GM18951 (cell line): ENCODE measurements around the gene IRX4.

Source experiments
- POLR2A ChIP-seq: IDR thresholded peaks from 4 replicates; pipeline ENCODE4 v1.6.1; 2011; ENCODE audit warnings: mild to moderate bottlenecking; ENCODE audit not compliant: insufficient read length, insufficient read depth; ENCODE audit errors: extremely low read depth
- in situ Hi-C: fragments of 300-500 bp; cut with MboI; formaldehyde crosslinking; loops from one replicate; pipeline ENCODE4 v1.12.0; 2022; ENCODE audit warnings: low sequenced_read_pairs, mixed read lengths, inconsistent platforms; ENCODE audit not compliant: unreplicated experiment

The IRX4 gene

DNA sequence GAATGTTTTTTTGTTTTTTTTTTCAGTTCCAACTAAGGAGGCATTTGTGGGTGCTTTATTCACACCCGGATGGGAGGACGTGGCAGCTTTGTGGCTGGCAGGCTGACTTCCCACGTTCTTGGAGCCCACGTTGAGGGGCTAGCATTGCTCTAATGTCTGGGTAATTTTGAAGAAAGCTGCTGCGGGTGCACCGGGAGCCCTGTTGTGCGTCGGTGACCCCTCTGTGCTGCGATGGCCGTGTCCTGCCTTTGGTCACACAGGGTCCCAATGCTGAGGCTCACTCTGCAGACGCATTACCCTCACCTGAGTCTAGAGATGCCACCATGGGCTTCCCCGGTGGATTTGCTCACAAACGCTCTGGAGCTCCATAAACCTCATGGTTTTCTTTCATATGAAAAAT is 47.3 kb downstream of the IRX4 start:
- TF ChIP-seq POLR2A = no peak
- in situ Hi-C loops = no loop called here

DNA sequence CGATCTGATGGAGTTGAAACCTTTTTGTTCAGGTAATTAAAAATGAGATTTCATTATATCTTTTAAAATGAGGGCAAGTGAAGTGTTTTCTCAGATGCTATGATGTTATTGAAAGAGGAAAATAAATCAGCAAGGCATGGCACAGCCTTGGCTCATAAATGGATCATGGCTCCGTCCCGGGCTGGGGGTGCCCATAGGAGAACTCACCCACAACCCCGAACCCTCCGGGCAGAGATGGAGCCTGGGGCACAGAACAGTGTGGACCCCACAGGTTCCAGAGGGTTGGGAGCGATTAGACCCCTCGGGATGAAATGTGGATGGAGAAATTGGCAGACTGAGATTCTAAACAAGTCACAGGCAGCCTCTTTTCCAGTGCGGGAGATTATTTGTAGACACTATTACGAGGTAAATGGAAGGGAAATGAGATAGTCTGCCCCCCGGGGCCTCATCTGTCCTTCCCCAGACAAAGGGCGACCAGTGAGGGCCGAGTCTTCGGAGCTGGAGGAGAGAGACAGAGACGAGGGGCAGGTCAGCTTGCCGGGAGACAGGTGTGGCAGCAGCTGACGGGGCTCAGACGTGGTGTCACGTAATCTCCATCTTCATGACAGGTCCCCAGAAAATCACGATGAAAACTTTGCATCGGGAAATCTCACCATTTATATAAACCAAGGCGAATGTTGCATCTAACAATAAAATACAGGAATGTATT is 47.9 kb downstream of the IRX4 start:
- in situ Hi-C loops = no loop called here
- no peak for TF ChIP-seq POLR2A

DNA sequence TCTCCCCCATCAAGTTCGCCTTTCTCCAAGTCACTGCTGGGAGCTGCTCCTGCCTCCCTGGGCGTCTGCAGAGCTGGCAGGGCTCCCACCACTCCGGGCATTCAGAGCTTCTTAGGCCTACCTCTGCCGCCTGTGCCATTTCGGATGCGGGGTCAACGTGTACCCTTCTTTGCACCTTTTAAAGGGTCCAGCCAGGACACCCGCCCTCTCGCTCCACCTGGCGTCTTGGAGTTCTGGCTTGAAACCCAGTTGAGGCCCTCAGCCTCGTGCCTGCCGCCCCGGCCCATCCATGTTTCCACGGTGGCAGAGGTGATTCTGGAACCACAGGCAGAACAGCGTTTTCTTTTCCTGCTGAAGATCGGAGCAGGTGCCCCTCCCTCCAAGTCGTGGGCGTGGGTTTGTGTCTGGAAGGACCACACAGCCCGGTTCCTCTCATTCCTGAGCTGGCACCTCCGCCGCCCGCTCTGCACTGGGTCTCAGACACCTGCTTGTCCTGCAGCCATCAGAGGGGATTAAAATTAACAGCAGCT is 48.6 kb downstream of the IRX4 start:
- in situ Hi-C loops = no loop called here
- no peak for TF ChIP-seq POLR2A

DNA sequence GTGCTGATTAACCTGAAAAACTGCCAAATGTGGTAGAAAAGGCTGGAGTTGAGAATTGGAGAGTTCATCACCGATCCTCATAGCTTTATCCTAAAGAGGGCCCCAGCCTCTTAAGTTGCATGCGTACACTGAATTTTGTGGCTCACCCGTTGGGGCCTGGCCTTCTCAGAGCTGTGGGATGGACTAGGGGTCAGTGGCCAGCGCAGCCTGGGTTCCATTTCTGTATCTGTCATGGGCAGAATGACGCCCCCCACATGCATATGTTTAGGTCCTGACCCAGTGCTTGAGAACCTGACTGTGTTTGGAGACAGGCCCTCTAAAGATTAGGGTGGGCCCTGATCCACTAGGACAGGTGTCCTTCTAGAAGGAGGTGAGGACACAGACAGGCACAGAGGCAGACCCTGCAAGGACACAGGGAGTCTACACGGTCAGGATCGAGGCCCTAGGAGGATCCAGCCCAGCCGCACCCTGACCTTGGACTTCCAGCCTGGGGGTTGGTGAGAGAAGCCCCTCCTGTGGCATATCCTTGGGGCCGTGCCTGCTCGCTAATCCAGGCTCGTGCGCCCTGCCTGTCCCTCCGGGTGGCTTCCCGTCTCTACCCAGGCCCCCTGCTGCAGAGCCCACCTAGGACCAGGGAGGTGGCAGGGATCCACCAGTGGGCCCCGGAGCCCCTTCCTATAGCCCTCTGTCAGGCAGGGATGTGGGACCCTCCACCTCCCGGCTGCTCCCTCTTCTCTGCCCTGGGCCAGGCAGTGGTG is 49.3 kb downstream of the IRX4 start:
- in situ Hi-C loops = no loop called here
- TF ChIP-seq POLR2A = no peak

DNA sequence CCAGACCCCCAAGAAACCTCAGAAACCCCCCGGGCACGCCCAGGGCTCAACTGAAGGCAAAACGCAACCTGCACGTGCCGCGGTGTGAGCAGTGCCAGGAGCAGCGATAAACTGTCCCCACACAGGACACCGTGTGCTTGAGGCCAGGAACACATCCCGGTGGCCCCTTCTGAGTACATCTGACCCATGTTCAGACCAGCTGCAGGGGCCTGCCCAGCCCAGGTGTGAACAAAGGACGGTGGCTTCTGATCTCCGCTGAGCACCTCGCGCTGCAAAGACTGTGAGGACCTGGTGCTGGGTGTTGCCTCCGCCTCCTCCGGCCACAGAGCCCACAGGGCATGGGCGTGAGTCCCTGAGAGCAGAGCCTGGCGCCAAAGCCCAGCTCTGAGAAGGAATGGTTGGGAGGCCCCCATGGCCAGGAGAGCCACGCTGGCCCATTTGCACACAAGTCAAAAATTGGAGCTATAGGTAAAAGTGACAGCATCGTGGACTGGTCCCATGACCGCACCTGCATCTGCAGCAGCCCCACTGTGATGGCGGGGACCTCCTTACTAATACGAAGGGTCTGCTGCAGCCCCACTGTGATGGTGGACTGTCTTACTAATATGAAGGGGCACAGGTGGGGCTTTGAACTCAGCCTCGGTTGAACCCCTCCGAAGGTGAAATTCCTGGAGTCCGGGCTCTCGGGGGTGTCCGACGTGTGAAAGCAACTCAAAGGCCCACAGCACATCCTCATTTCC is 50.0 kb downstream of the IRX4 start:
- in situ Hi-C loops = no loop called here
- no peak for TF ChIP-seq POLR2A

DNA sequence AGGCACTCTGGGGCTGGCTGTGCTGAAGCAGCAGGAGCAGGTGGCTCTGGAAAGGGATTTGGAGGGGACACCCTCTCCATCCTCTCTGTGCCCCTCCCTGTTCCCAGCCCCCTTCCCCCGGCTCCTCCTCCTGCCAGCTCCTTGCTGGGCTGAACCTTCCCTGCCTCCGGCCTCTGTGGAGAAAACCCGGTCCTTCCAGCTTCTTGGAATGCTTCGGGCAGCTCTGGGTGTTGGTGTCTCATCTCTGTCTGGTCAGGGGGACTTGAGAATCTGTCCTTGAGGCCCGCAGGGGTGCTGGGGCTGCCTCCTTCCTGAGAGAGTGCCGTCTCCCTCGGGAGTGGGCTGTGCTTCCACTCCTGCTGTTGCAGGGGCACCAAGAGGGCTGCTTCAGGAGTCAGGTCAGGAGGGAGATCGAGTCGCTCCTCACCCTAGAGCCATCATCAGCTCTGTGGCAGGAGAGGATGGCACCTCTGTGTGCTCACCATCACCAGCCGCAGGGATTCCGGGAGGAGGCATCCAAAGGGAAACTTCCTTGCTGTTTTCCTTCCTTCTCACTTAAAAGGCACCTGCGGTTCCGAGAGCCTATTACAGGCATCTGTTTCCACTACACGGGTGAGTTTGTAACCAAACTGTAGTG is 50.9 kb downstream of the IRX4 start:
- in situ Hi-C loops = no loop called here
- TF ChIP-seq POLR2A = no peak

DNA sequence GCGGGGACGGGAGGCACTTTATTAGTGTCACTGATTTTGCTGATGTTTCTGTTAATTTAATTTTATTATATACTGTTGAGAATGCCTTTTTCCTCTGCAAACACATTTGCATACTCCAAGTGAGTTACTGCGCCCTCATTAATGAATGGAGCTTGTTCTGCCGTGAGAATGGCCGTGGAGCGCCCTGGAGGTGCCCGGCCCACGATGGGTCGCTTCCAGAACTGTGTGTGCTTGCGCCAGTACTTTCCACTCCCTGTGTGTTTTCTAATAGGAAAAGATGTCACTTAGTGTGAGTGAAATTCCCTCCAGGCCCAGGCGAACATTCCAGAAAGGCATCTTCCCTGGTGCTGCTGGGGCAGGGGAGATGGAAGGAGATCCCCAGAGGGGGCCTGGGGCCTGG is 51.5 kb downstream of the IRX4 start:
- in situ Hi-C loops = no loop called here
- no peak for TF ChIP-seq POLR2A

DNA sequence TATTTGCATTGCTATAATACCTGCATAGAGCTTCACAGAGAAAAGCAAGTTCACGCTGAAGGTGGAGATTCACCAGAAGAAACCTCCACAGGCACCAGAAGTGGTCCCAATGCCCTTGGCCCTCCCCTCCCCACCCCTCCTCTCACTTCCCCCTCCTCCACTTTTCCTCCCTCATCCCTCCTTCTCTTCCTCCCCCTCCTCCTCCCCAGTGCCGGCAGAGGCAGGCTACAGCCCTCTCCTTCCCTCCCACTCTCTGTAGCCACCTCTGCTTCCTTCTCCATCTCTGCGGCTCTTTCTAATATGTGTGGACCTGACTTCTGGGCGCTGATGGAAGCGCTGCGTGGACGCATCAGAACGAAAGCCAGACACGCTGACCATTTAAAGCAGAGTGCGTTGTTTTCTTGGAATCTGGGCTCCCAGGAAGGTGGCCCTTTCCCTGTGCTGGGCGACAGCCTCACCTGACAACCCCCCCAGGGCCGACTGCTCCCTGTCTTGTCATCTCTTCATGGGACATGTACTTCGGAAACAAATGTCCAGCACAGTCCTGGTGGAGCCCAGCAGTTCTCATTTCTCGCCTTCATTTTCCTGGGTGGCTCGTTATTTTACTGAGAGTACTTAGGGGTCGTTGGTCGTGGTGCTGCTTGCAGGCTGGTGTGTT is 52.0 kb downstream of the IRX4 start:
- no peak for TF ChIP-seq POLR2A
- in situ Hi-C loops = no loop called here

DNA sequence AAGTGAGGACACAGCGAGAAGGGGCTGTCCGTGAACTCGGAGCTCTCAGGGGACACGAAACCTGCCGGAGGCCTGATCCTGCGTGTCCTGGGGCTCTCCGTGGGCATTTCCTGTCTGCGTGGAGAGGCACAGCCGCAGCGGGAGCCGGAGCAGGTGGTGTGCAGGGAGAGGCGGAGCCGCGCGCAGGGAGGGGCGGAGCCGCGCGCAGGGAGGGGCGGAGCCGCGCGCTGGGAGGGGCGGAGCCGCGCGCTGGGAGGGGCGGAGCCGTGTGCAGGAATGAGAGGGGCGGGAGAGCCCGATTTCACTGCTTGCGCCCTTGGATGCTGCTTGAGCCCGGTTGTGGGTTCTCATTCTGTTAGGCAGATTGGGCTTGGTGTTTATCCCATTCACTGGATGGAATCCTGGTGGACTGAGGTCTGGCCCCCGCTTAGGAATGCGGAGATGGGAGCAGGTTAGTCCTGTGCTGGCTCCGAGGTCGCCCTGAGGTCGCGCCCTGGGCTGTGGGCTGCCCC is 54.8 kb downstream of the IRX4 start:
- no peak for TF ChIP-seq POLR2A
- in situ Hi-C loops = no loop called here
